ENCODE measurements around the gene ACP7.
"Not testable (repeated sequence)": the region's sequence is repeated elsewhere in the genome, so short reads cannot be mapped to it uniquely, and the experiment has no call there.

ACP7 gene

DNA sequence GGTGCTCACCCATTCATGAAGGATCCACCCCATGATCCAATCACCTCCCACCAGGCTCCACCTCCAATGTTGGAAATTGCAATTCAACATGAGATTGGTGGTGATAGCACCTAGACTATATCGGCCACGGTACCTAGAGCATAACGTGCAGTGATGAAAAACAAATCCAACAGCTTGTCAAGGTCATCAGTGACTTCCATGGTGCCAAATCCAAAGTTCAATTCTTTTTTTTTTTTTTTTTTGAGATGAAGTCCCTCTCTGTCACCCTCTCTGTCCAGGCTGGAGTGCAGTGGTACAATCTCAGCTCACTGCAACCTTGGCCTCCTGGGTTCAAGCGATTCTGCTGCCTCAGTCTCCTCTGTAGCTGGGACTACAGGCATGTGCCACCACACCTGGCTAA lies 17.1 kb upstream of the ACP7 start:
- H3K9me3 ChIP-seq, result no peaks in the 10 kb centered on the region
- H3K4me1 ChIP-seq (ENCODE audit: control insufficient read depth in 1 of 2, insufficient read depth in 1 of 2, low read depth in 1 of 2, low read length in 1 of 2), result no peaks in the 10 kb centered on the region

GRCh38 chr19:39068259-39068658 lies 15.9 kb upstream of the ACP7 start:
- not testable (repeated sequence) for H3K27ac ChIP-seq; H3K4me1 ChIP-seq (ENCODE audit: control insufficient read depth in 1 of 2, insufficient read depth in 1 of 2, low read depth in 1 of 2, low read length in 1 of 2); H3K9me3 ChIP-seq; H3K36me3 ChIP-seq; H3K4me3 ChIP-seq (ENCODE audit: low read depth in 1 of 2, low read length in 1 of 2); H3K27me3 ChIP-seq

More for the DNA sequence above, 17.1 kb upstream of the ACP7 start:
- H3K4me3 ChIP-seq (ENCODE audit: low read depth in 1 of 2, low read length in 1 of 2), result no peak overlapping the region
- TF ChIP-seq, protein P1, sequence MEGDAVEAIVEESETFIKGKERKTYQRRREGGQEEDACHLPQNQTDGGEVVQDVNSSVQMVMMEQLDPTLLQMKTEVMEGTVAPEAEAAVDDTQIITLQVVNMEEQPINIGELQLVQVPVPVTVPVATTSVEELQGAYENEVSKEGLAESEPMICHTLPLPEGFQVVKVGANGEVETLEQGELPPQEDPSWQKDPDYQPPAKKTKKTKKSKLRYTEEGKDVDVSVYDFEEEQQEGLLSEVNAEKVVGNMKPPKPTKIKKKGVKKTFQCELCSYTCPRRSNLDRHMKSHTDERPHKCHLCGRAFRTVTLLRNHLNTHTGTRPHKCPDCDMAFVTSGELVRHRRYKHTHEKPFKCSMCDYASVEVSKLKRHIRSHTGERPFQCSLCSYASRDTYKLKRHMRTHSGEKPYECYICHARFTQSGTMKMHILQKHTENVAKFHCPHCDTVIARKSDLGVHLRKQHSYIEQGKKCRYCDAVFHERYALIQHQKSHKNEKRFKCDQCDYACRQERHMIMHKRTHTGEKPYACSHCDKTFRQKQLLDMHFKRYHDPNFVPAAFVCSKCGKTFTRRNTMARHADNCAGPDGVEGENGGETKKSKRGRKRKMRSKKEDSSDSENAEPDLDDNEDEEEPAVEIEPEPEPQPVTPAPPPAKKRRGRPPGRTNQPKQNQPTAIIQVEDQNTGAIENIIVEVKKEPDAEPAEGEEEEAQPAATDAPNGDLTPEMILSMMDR (IDR thresholded peaks at IDR 0.05), result no peak
- H3K27ac ChIP-seq, result no peak overlapping the region
- no peaks in the 10 kb centered on the region for H3K36me3 ChIP-seq
- no peaks in the 10 kb centered on the region for H3K27me3 ChIP-seq

GRCh38 chr19:39070888-39071287 lies 13.3 kb upstream of the ACP7 start:
- Histone ChIP-seq H3K9me3 (no peaks in the 10 kb centered on the region), H3K27ac (no peak overlapping the region), H3K27me3 (peaks cover 3% of the 10 kb centered on the region), H3K36me3 (no peaks in the 10 kb centered on the region), H3K4me1 (ENCODE audit: control insufficient read depth in 1 of 2, insufficient read depth in 1 of 2, low read depth in 1 of 2, low read length in 1 of 2) (no peaks in the 10 kb centered on the region), H3K4me3 (ENCODE audit: low read depth in 1 of 2, low read length in 1 of 2) (no peak overlapping the region)
- TF ChIP-seq, protein P1 (IDR thresholded peaks at IDR 0.05), result no peak

DNA sequence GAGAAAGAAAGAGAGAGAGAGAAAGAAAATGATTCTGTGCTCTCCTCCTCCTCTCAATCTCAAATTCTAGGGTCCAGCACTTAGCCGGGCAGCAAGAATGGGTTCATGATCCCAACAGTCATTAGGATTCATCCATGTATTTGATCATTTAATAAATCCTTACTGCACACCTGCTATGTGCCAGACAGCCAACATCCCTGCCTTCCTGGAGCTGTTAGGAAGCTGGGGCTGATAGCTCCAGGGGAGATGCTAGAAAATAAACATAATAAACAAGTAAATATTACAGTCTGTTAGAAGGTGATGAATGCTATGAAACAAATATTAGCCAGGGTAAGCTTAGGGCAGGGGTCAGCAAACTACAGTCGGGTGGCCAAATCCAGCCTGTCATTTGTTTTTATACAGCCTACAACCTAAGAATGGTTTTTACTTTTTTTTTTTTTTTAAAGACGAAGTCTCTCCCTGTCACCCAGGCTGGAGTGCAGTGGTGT lies 9.9 kb upstream of the ACP7 start:
- peaks cover 9% of the 10 kb centered on the region for H3K27me3 ChIP-seq
- no peaks in the 10 kb centered on the region for H3K9me3 ChIP-seq
- no peak overlapping the region for H3K27ac ChIP-seq
- no peak overlapping the region for H3K4me3 ChIP-seq (ENCODE audit: low read depth in 1 of 2, low read length in 1 of 2)
- TF ChIP-seq, protein P1 (IDR thresholded peaks at IDR 0.05), result no peak
- no peaks in the 10 kb centered on the region for H3K36me3 ChIP-seq
- no peaks in the 10 kb centered on the region for H3K4me1 ChIP-seq (ENCODE audit: control insufficient read depth in 1 of 2, insufficient read depth in 1 of 2, low read depth in 1 of 2, low read length in 1 of 2)

DNA sequence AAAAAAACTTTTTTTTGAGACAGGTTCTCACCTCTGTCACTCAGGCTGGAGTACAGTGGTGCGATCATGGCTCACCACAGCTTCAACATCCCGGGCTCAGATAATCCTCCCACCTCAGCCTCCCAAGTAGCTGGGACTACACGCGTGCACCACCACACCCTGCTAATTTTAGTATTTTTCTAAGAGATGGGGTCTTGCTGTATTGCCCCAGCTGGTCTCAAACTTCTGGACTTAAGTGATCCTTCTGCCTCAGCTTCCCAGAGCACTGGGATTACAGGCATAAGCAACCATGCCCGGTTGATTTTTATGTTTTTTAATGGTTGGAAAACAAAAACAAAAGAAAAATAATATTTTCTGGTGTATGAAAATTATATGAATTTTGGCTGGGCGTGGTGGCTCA lies 9.2 kb upstream of the ACP7 start:
- no peaks in the 10 kb centered on the region for H3K36me3 ChIP-seq
- peaks cover 16% of the 10 kb centered on the region for H3K27me3 ChIP-seq
- H3K4me1 ChIP-seq (ENCODE audit: control insufficient read depth in 1 of 2, insufficient read depth in 1 of 2, low read depth in 1 of 2, low read length in 1 of 2), result no peaks in the 10 kb centered on the region
- TF ChIP-seq, protein P1 (IDR thresholded peaks at IDR 0.05), result no peak
- H3K9me3 ChIP-seq, result no peaks in the 10 kb centered on the region
- no peak overlapping the region for H3K27ac ChIP-seq
- H3K4me3 ChIP-seq (ENCODE audit: low read depth in 1 of 2, low read length in 1 of 2), result no peak overlapping the region

GRCh38 chr19:39077323-39077722 lies 6.8 kb upstream of the ACP7 start:
- Histone ChIP-seq H3K36me3 (no peaks in the 10 kb centered on the region), H3K27me3 (peaks cover 40% of the 10 kb centered on the region), H3K9me3 (no peaks in the 10 kb centered on the region), H3K4me3 (ENCODE audit: low read depth in 1 of 2, low read length in 1 of 2) (no peak overlapping the region), H3K27ac (no peak overlapping the region), H3K4me1 (ENCODE audit: control insufficient read depth in 1 of 2, insufficient read depth in 1 of 2, low read depth in 1 of 2, low read length in 1 of 2) (no peaks in the 10 kb centered on the region)
- TF ChIP-seq, protein P1 (IDR thresholded peaks at IDR 0.05), result no peak
